ENCODE measurements around the gene PRPSAP1.

PRPSAP1 gene

GRCh38 chr17:76336756-76337412 is 16.8 kb downstream of the PRPSAP1 start:
- no peak for DNase-seq
- Histone ChIP-seq H3K36me3 (replicated peaks) (peaks cover 11% of the 10 kb centered on the region), H3K4me3 (ENCODE audit: low read depth, low read length) (no peak overlapping the region), H3K27ac (no peak overlapping the region), H3K27me3 (replicated peaks) (no peaks in the 10 kb centered on the region)
- TF ChIP-seq CTCF (IDR thresholded peaks at IDR 0.05; ENCODE audit: low read depth, low read length, missing control alignments): no peak
- in situ Hi-C loops (cut with HindIII; ENCODE audit: low pct_ligation_motif_present, low sequenced_read_pairs): no loop called here

- TF ChIP-seq CTCF (IDR thresholded peaks at IDR 0.05; ENCODE audit: low read depth, low read length, missing control alignments): no peak
- in situ Hi-C loops (cut with HindIII; ENCODE audit: low pct_ligation_motif_present, low sequenced_read_pairs): no loop called here
- no peak overlapping the region for H3K4me3 ChIP-seq (ENCODE audit: low read depth, low read length)
- no peak for DNase-seq
- H3K27ac ChIP-seq: no peak overlapping the region
- peaks cover 6% of the 10 kb centered on the region for H3K36me3 ChIP-seq (replicated peaks)
- no peaks in the 10 kb centered on the region for H3K27me3 ChIP-seq (replicated peaks)
Observed at GRCh38 chr17:76335716-76336381, 17.9 kb downstream of the PRPSAP1 start.

- H3K4me3 ChIP-seq (ENCODE audit: low read depth, low read length): no peak overlapping the region
- peaks cover 22% of the 10 kb centered on the region for H3K36me3 ChIP-seq (replicated peaks)
- H3K27ac ChIP-seq: no peak overlapping the region
- no peak for TF ChIP-seq CTCF (IDR thresholded peaks at IDR 0.05; ENCODE audit: low read depth, low read length, missing control alignments)
- in situ Hi-C loops (cut with HindIII; ENCODE audit: low pct_ligation_motif_present, low sequenced_read_pairs): no loop called here
- no peaks in the 10 kb centered on the region for H3K27me3 ChIP-seq (replicated peaks)
- DNase-seq: no peak
Observed at GRCh38 chr17:76333673-76334505, 19.8 kb downstream of the PRPSAP1 start.

- Histone ChIP-seq H3K27me3 (replicated peaks) (no peaks in the 10 kb centered on the region), H3K4me3 (ENCODE audit: low read depth, low read length) (no peak overlapping the region), H3K36me3 (replicated peaks) (peaks cover 30% of the 10 kb centered on the region), H3K27ac (no peak overlapping the region)
- in situ Hi-C loops (cut with HindIII; ENCODE audit: low pct_ligation_motif_present, low sequenced_read_pairs): no loop called here
- DNase-seq: no peak
- TF ChIP-seq CTCF (IDR thresholded peaks at IDR 0.05; ENCODE audit: low read depth, low read length, missing control alignments): no peak
Observed at GRCh38 chr17:76331083-76331482, 22.6 kb downstream of the PRPSAP1 start.

GRCh38 chr17:76329664-76330063 is 24.1 kb downstream of the PRPSAP1 start:
- no peak overlapping the region for H3K4me3 ChIP-seq (ENCODE audit: low read depth, low read length)
- in situ Hi-C loops (cut with HindIII; ENCODE audit: low pct_ligation_motif_present, low sequenced_read_pairs): no loop called here
- no peak for TF ChIP-seq CTCF (IDR thresholded peaks at IDR 0.05; ENCODE audit: low read depth, low read length, missing control alignments)
- no peak for DNase-seq
- peaks cover 30% of the 10 kb centered on the region for H3K36me3 ChIP-seq (replicated peaks)
- H3K27ac ChIP-seq: no peak overlapping the region
- no peaks in the 10 kb centered on the region for H3K27me3 ChIP-seq (replicated peaks)
